H9 (cell line): ENCODE results near the gene BRI3BP. TPM values are rescaled to one million over a fixed set of nuclear protein-coding genes. Genes with fewer than 3 reads are reported as not detected.

Source experiments
- DNase-seq: peaks from one replicate; pipeline ENCODE4 v3.0.0-alpha.2; 2017
- H2AFZ ChIP-seq: one replicate; pipeline ENCODE4 v1.6.1; 2013; ENCODE audit warnings: mild to moderate bottlenecking, low read length, control low read depth, moderate library complexity
- H2AK5ac ChIP-seq: 2 replicates; pipeline ENCODE4 v1.6.1; 2013; ENCODE audit warnings: low read length, control low read depth, mixed read lengths; ENCODE audit not compliant: insufficient read length
- H2BK120ac ChIP-seq: one replicate; pipeline ENCODE4 v1.6.1; 2013; ENCODE audit warnings: low read depth, mild to moderate bottlenecking, low read length, control low read depth, inconsistent platforms; ENCODE audit not compliant: poor library complexity, severe bottlenecking
- H2BK12ac ChIP-seq: 2 replicates; pipeline ENCODE4 v1.6.1; 2013; ENCODE audit warnings: low read length, control low read depth, mixed read lengths, low read depth; ENCODE audit not compliant: insufficient read length
- H2BK15ac ChIP-seq: 2 replicates; pipeline ENCODE4 v1.6.1; 2013; ENCODE audit warnings: low read depth, low read length, control low read depth
- H2BK20ac ChIP-seq: one replicate; pipeline ENCODE4 v1.6.1; 2013; ENCODE audit warnings: low read depth, mild to moderate bottlenecking, low read length, control low read depth, inconsistent platforms; ENCODE audit not compliant: poor library complexity, severe bottlenecking
- H2BK5ac ChIP-seq: 2 replicates; pipeline ENCODE4 v1.6.1; 2013; ENCODE audit warnings: low read length, control low read depth, mixed read lengths; ENCODE audit not compliant: insufficient read length
- H3K14ac ChIP-seq: 2 replicates; pipeline ENCODE4 v1.6.1; 2013; ENCODE audit warnings: low read length, control low read depth; ENCODE audit not compliant: insufficient read depth
- H3K18ac ChIP-seq: 2 replicates; pipeline ENCODE4 v1.6.1; 2013; ENCODE audit warnings: low read depth, mild to moderate bottlenecking, mixed read lengths, low read length, control low read depth; ENCODE audit not compliant: insufficient read length
- H3K23ac ChIP-seq: 2 replicates; pipeline ENCODE4 v1.6.1; 2013; ENCODE audit warnings: low read length, control low read depth, mixed read lengths, low read depth; ENCODE audit not compliant: insufficient read length
- H3K23me2 ChIP-seq: 2 replicates; pipeline ENCODE4 v1.6.1; 2013; ENCODE audit warnings: low read depth, mild to moderate bottlenecking, mixed read lengths, low read length, control low read depth; ENCODE audit not compliant: insufficient read length, poor library complexity, severe bottlenecking
- H3K27ac ChIP-seq: 2 replicates; pipeline ENCODE4 v1.5.1; 2013; ENCODE audit warnings: low read length, control low read depth, mixed read lengths, low read depth; ENCODE audit not compliant: insufficient read length
- H3K27me3 ChIP-seq: 2 replicates; pipeline ENCODE4 v1.6.1; 2013; ENCODE audit warnings: low read length, control low read depth, inconsistent platforms; ENCODE audit not compliant: insufficient read depth
- H3K4ac ChIP-seq: 2 replicates; pipeline ENCODE4 v1.6.1; 2013; ENCODE audit warnings: low read depth, mild to moderate bottlenecking, control low read depth, inconsistent platforms, low read length, moderate library complexity
- H3K4me1 ChIP-seq: 2 replicates; pipeline ENCODE4 v1.6.1; 2013; ENCODE audit warnings: low read length, control low read depth, inconsistent platforms; ENCODE audit not compliant: insufficient read depth
- H3K4me2 ChIP-seq: 2 replicates; pipeline ENCODE4 v1.6.1; 2013; ENCODE audit warnings: low read length, control low read depth, mixed read lengths; ENCODE audit not compliant: insufficient read length, insufficient read depth
- H3K56ac ChIP-seq: 2 replicates; pipeline ENCODE4 v1.6.1; 2013; ENCODE audit warnings: low read depth, mild to moderate bottlenecking, mixed read lengths, low read length, control low read depth; ENCODE audit not compliant: insufficient read length
- H3K79me1 ChIP-seq: 2 replicates; pipeline ENCODE4 v1.6.1; 2013; ENCODE audit warnings: low read depth, mild to moderate bottlenecking, moderate library complexity, low read length, control low read depth, inconsistent platforms; ENCODE audit not compliant: insufficient read depth, poor library complexity, severe bottlenecking
- H3K79me2 ChIP-seq: 2 replicates; pipeline ENCODE4 v1.6.1; 2013; ENCODE audit warnings: low read length, control low read depth, inconsistent platforms; ENCODE audit not compliant: insufficient read depth
- H3K9ac ChIP-seq: 2 replicates; pipeline ENCODE4 v1.6.1; 2013; ENCODE audit warnings: low read length, control low read depth, mixed read lengths; ENCODE audit not compliant: insufficient read length; ENCODE audit errors: extremely low read depth
- H3K9me3 ChIP-seq: one replicate; pipeline ENCODE4 v1.6.1; 2013; ENCODE audit warnings: low read depth, low read length, inconsistent platforms; ENCODE audit not compliant: control insufficient read depth
- H3T11ph ChIP-seq: one replicate; pipeline ENCODE4 v1.6.1; 2013; ENCODE audit warnings: mild to moderate bottlenecking, low read length, control low read depth, inconsistent platforms
- H4K20me1 ChIP-seq: one replicate; pipeline ENCODE4 v1.6.1; 2013; ENCODE audit not compliant: control insufficient read depth, insufficient read length, insufficient read depth
- H4K5ac ChIP-seq: 2 replicates; pipeline ENCODE4 v1.6.1; 2013; ENCODE audit warnings: low read depth, mild to moderate bottlenecking, mixed read lengths, low read length, control low read depth; ENCODE audit not compliant: insufficient read length
- H4K8ac ChIP-seq: replicated peaks from 2 replicates; pipeline ENCODE4 v1.6.1; 2013; ENCODE audit warnings: low read length, control low read depth, mixed read lengths, low read depth; ENCODE audit not compliant: insufficient read length
- H4K91ac ChIP-seq: 2 replicates; pipeline ENCODE4 v1.6.1; 2013; ENCODE audit warnings: low read depth, mild to moderate bottlenecking, moderate library complexity, mixed read lengths, low read length, control low read depth; ENCODE audit not compliant: insufficient read length
- H3K27ac Mint-ChIP-seq, 3 experiments: 2 replicates in 2 of 3; 3 replicates in 1 of 3; pipeline ENCODE4 v1.8.0; 2020 to 2021; ENCODE audit warnings: mixed read lengths in 3 of 3, mild to moderate bottlenecking in 1 of 3, moderate library complexity in 1 of 3
- H3K27me3 Mint-ChIP-seq: 2 replicates; pipeline ENCODE4 v1.8.0; 2021; ENCODE audit warnings: low read depth, mild to moderate bottlenecking, moderate library complexity, mixed read lengths
- H3K36me3 Mint-ChIP-seq, 3 experiments: 2 replicates in 2 of 3; 3 replicates in 1 of 3; pipeline ENCODE4 v1.8.0; 2020 to 2021; ENCODE audit warnings: low read depth in 3 of 3, mixed read lengths in 3 of 3; ENCODE audit not compliant: insufficient read depth in 1 of 3
- H3K4me1 Mint-ChIP-seq, 2 experiments: 2 replicates each; pipeline ENCODE4 v1.8.0; 2020; ENCODE audit warnings: mixed read lengths in 2 of 2
- H3K4me3 Mint-ChIP-seq, 2 experiments: 2 replicates in 1 of 2; 3 replicates in 1 of 2; pipeline ENCODE4 v1.8.0; 2020 to 2021; ENCODE audit warnings: mild to moderate bottlenecking in 2 of 2, mixed read lengths in 2 of 2, moderate library complexity in 1 of 2
- H3K9me3 Mint-ChIP-seq, 2 experiments: 2 replicates in 1 of 2; 3 replicates in 1 of 2; pipeline ENCODE4 v1.8.0; 2020; ENCODE audit warnings: mild to moderate bottlenecking in 2 of 2, mixed read lengths in 2 of 2, moderate library complexity in 1 of 2
- WGBS: extraction: QIAGEN DNeasy Blood & Tissue Kit; methylation state at CpG from one replicate; pipeline ENCODE4 v1.1.7; 2013; ENCODE audit warnings: missing lambda C conversion rate, low lambda C conversion rate, mixed read lengths; ENCODE audit not compliant: insufficient read length; ENCODE audit errors: extremely low coverage; 5-methylcytosine and 5-hydroxymethylcytosine counted together
- total RNA-seq: library from RNA; stranded (reverse); gene quantifications from 2 replicates; pipeline ENCODE4 v1.2.1, GENCODE V29; 2021
- TF ChIP-seq, protein P1 (sequence below): fragments of 200-600 bp; sonication (generic); conservative IDR thresholded peaks from 3 replicates; pipeline ENCODE4 v1.8.0; 2021; ENCODE audit warnings: antibody characterized with exemption, mild to moderate bottlenecking

BRI3BP gene
- total RNA-seq, 1 experiment from 2014 or later, result 10.5 TPM

DNA sequence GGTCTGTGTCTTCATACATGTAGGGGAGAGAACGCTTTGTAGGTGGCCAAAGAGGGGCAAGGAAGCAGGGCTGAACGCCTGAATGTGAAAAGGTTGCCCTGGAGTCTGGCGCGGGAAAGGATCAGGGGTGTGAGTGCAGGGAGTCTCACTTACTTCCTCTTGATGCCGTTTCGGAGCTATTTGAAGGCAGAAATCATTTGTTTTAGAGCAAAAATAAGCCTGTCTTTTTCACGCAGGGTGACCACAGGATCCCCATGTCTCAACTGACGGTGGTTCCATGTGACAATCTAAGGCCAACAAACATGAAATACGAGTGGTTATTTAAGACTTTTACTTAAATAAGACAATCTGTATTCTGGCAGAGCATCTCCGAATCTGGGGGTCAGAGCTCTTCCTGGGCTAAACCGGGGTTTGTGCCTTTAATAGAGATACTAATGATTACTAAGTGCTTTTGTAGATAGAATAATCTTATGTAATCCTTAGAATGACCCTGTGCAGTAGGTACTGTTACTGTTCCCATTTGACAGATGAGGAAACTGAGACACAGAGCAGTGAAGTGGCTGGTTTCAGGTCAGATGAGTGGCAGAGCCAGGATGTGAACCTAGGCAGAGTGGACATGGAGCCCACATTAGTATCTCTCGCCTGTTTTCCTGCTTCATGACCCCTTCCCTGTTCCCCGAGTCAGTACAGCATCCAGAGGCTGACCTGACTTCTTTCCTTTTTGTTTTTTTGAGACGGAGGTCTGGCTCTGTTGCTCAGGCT is 1.9 kb downstream of the BRI3BP start:
- H3K23me2 ChIP-seq, result peaks cover 15% of the 10 kb centered on the region
- peaks cover 18% of the 10 kb centered on the region; the same call in 1 of the 2 replicates for H3K79me2 ChIP-seq
- H3K23ac ChIP-seq, result no peak overlapping the region
- Mint-ChIP-seq H3K27me3 (peaks cover 7% of the 10 kb centered on the region; the same call in 1 of the 2 replicates), H3K4me3 (peak overlapping the region; percentile 87 to 96), H3K9me3 (peaks cover 0 to 3% of the 10 kb centered on the region in 2 experiments; a peak in 3 of 5 replicates), H3K36me3 (peaks cover 0 to 10% (median 2%) of the 10 kb centered on the region in 3 experiments; a peak in 2 of 7 replicates), H3K4me1 (peaks cover 14 to 23% of the 10 kb centered on the region in 2 experiments), H3K27ac (peak overlapping the region in 2 of 3 experiments; percentile 68 to 93; a peak in 1 of 7 replicates)
- peak overlapping the region; percentile 25 for H3K9ac ChIP-seq
- no peak for DNase-seq
- no peak overlapping the region for H3T11ph ChIP-seq
- no peaks in the 10 kb centered on the region for H3K79me1 ChIP-seq
- TF ChIP-seq, protein P1, sequence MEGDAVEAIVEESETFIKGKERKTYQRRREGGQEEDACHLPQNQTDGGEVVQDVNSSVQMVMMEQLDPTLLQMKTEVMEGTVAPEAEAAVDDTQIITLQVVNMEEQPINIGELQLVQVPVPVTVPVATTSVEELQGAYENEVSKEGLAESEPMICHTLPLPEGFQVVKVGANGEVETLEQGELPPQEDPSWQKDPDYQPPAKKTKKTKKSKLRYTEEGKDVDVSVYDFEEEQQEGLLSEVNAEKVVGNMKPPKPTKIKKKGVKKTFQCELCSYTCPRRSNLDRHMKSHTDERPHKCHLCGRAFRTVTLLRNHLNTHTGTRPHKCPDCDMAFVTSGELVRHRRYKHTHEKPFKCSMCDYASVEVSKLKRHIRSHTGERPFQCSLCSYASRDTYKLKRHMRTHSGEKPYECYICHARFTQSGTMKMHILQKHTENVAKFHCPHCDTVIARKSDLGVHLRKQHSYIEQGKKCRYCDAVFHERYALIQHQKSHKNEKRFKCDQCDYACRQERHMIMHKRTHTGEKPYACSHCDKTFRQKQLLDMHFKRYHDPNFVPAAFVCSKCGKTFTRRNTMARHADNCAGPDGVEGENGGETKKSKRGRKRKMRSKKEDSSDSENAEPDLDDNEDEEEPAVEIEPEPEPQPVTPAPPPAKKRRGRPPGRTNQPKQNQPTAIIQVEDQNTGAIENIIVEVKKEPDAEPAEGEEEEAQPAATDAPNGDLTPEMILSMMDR, result no peak
- no peak overlapping the region for H2AFZ ChIP-seq
- H4K5ac ChIP-seq, result no peak overlapping the region
- H4K20me1 ChIP-seq, result no peaks in the 10 kb centered on the region
- H3K18ac ChIP-seq, result no peak overlapping the region
- H3K27ac ChIP-seq, result no peak overlapping the region
- no CpG with 5 or more reads among the region's 14 CpGs for WGBS
- H2BK15ac ChIP-seq, result no peak overlapping the region
- no peak overlapping the region for H2BK20ac ChIP-seq
- H3K4me1 ChIP-seq, result no peaks in the 10 kb centered on the region; the same call in 1 of the 2 replicates
- no peak overlapping the region for H2BK5ac ChIP-seq
- H2BK120ac ChIP-seq, result no peak overlapping the region
- no peak overlapping the region for H3K4ac ChIP-seq
- no peak overlapping the region for H4K8ac ChIP-seq
- H3K56ac ChIP-seq, result no peak overlapping the region
- no peak overlapping the region for H2AK5ac ChIP-seq
- no peak overlapping the region; the same call in 1 of the 2 replicates for H3K14ac ChIP-seq
- no peaks in the 10 kb centered on the region for H3K27me3 ChIP-seq
- peak overlapping the region; percentile 80 for H3K4me2 ChIP-seq
- no peak overlapping the region for H4K91ac ChIP-seq
- H2BK12ac ChIP-seq, result peak overlapping the region; percentile 31
- no peaks in the 10 kb centered on the region for H3K9me3 ChIP-seq
